Measurements from ENCODE around the gene CIB4.

DNA sequence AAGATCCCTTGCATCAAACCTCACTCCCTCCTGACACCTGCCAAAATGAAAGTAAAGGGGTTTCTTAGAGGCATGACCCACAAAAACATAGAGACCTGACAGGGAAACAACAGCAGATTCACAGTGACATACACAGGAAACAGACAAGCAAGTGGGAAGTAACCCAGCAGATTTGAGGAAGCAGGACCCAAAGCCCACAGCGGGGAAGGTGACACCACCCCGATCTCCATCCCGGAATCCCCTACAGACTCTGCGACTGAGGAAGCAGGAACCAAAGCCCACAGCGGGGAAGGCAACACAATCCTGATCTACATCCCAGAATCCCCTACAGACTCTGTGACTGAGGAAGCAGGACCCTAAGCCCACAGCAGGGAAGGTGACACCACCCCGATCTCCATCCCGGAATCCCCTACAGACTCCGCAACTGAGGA, 21.6 kb downstream of the CIB4 start:
- TF ChIP-seq GATA2 (IDR thresholded peaks at IDR 0.05; ENCODE audit: low read depth, low read length) (no peak), GATA3 (IDR thresholded peaks at IDR 0.05; ENCODE audit: low read depth, low read length) (no peak)
